ENCODE data around the gene DNAJA2. TPM values are rescaled to one million over a fixed set of nuclear protein-coding genes. Genes with fewer than 3 reads are reported as not detected.
"Not testable (repeated sequence)": the region's sequence is repeated elsewhere in the genome, so short reads cannot be mapped to it uniquely, and the experiment has no call there.

Gene DNAJA2
- polyA plus RNA-seq (2014; cell fraction: cytosol; rRNA removed), result 88.2 and 90.2 TPM in 2 replicates
- 33.9 and 50.2 TPM in 2 replicates for polyA plus RNA-seq (2014; cell fraction: nucleus; rRNA removed)

- peak; percentile 85 for DNase-seq (ENCODE audit: low spot score)
Observed at GRCh38 chr16:46973207-46973995, at the start of gene DNAJA2. TSS of gene DNAJA2 (minus strand) at chr16:46973674. CDS start at chr16:46973572, 102 bp downstream.

GRCh38 chr16:47019568-47019967 lies 46.1 kb upstream of the DNAJA2 start:
- no peak for DNase-seq (ENCODE audit: low spot score)

- DNase-seq (ENCODE audit: low spot score), result peak; percentile 69
Observed at GRCh38 chr16:47018223-47018891, 44.9 kb upstream of the DNAJA2 start.

- DNase-seq (ENCODE audit: low spot score), result no peak
Observed at GRCh38 chr16:47017636-47018035, 44.2 kb upstream of the DNAJA2 start.

- no peak for DNase-seq (ENCODE audit: low spot score)
Observed at GRCh38 chr16:47016700-47017133, 43.2 kb upstream of the DNAJA2 start.

GRCh38 chr16:47013910-47014309 lies 40.4 kb upstream of the DNAJA2 start:
- DNase-seq (ENCODE audit: low spot score), result no peak

- no peak for DNase-seq (ENCODE audit: low spot score)
Observed at GRCh38 chr16:47013172-47013571, 39.7 kb upstream of the DNAJA2 start.

GRCh38 chr16:47010812-47011211 lies 37.3 kb upstream of the DNAJA2 start:
- not testable (repeated sequence) for DNase-seq (ENCODE audit: low spot score)

GRCh38 chr16:47008612-47009011 lies 35.1 kb upstream of the DNAJA2 start:
- no peak for DNase-seq (ENCODE audit: low spot score)

GRCh38 chr16:47008174-47008573 lies 34.7 kb upstream of the DNAJA2 start:
- DNase-seq (ENCODE audit: low spot score), result no peak

- DNase-seq (ENCODE audit: low spot score), result no peak
Observed at GRCh38 chr16:47004652-47005051, 31.2 kb upstream of the DNAJA2 start.

GRCh38 chr16:47000066-47000465 lies 26.6 kb upstream of the DNAJA2 start:
- DNase-seq (ENCODE audit: low spot score), result not testable (repeated sequence)

- no peak for DNase-seq (ENCODE audit: low spot score)
Observed at GRCh38 chr16:46997844-46998243, 24.4 kb upstream of the DNAJA2 start.

GRCh38 chr16:46996952-46997458 lies 23.5 kb upstream of the DNAJA2 start:
- no peak for DNase-seq (ENCODE audit: low spot score)

GRCh38 chr16:46996391-46996790 lies 22.9 kb upstream of the DNAJA2 start:
- no peak for DNase-seq (ENCODE audit: low spot score)

- no peak for DNase-seq (ENCODE audit: low spot score)
Observed at GRCh38 chr16:46991729-46992704, 18.5 kb upstream of the DNAJA2 start.

- DNase-seq (ENCODE audit: low spot score), result no peak
Observed at GRCh38 chr16:46986896-46987295, 13.4 kb upstream of the DNAJA2 start.

GRCh38 chr16:46986438-46986837 lies 13.0 kb upstream of the DNAJA2 start:
- DNase-seq (ENCODE audit: low spot score), result no peak

GRCh38 chr16:46982335-46982734 lies 8.9 kb upstream of the DNAJA2 start:
- no peak for DNase-seq (ENCODE audit: low spot score)

GRCh38 chr16:46980926-46981325 lies 7.5 kb upstream of the DNAJA2 start:
- no peak for DNase-seq (ENCODE audit: low spot score)

- no peak for DNase-seq (ENCODE audit: low spot score)
Observed at GRCh38 chr16:46976550-46976949, 3.1 kb upstream of the DNAJA2 start.

All from SK-N-DZ (cell line).